HG03139 (cell line): ENCODE results near the gene SLC9A5.

ENCODE experiments used
- ATAC-seq: cut with Tn5 transposase; IDR thresholded peaks from one replicate; pipeline ENCODE4 v1.9.1; 2021; ENCODE audit not compliant: unreplicated experiment

SLC9A5 gene, protein sequence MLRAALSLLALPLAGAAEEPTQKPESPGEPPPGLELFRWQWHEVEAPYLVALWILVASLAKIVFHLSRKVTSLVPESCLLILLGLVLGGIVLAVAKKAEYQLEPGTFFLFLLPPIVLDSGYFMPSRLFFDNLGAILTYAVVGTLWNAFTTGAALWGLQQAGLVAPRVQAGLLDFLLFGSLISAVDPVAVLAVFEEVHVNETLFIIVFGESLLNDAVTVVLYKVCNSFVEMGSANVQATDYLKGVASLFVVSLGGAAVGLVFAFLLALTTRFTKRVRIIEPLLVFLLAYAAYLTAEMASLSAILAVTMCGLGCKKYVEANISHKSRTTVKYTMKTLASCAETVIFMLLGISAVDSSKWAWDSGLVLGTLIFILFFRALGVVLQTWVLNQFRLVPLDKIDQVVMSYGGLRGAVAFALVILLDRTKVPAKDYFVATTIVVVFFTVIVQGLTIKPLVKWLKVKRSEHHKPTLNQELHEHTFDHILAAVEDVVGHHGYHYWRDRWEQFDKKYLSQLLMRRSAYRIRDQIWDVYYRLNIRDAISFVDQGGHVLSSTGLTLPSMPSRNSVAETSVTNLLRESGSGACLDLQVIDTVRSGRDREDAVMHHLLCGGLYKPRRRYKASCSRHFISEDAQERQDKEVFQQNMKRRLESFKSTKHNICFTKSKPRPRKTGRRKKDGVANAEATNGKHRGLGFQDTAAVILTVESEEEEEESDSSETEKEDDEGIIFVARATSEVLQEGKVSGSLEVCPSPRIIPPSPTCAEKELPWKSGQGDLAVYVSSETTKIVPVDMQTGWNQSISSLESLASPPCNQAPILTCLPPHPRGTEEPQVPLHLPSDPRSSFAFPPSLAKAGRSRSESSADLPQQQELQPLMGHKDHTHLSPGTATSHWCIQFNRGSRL

DNA sequence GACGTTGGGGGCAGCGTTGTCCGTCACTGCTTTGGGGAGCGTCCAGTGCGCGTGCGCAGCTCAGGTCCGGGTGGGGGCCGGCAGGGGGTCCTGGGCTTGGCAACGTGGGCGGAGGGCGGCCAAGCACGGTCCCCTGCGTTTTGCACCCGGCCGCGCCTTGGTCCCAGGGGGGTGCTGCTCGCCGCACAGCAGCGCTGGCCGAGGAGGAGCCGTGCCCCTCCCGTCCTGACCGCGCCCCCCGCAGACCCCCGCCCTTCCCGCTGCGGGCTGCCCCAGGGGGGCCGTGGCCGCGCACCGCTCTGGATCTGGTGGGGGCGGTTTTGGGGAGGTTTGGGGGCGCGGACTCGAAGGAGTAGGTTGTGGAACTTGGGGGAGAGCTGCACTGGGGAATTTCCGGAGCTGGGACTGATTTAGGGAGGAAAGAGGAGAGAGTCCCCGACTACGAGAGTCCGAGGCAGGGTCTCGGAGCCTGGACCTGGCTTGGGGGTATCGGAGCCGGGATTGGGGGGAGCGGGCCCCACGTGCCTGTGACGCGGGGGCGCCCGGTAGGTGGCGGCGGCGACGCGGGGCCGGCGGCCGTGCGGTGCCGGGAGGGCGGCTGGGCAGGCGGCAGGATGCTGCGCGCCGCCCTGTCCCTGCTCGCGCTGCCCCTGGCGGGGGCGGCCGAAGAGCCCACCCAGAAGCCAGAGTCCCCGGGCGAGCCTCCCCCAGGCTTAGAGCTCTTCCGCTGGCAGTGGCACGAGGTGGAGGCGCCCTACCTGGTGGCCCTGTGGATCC is at the start of gene SLC9A5:
Gene SLC9A5, plus strand, starts transcription at position 579 of the 777 bp plus-strand sequence. Its CDS starts 36 bp downstream, at position 615.
- ATAC-seq = no peak

DNA sequence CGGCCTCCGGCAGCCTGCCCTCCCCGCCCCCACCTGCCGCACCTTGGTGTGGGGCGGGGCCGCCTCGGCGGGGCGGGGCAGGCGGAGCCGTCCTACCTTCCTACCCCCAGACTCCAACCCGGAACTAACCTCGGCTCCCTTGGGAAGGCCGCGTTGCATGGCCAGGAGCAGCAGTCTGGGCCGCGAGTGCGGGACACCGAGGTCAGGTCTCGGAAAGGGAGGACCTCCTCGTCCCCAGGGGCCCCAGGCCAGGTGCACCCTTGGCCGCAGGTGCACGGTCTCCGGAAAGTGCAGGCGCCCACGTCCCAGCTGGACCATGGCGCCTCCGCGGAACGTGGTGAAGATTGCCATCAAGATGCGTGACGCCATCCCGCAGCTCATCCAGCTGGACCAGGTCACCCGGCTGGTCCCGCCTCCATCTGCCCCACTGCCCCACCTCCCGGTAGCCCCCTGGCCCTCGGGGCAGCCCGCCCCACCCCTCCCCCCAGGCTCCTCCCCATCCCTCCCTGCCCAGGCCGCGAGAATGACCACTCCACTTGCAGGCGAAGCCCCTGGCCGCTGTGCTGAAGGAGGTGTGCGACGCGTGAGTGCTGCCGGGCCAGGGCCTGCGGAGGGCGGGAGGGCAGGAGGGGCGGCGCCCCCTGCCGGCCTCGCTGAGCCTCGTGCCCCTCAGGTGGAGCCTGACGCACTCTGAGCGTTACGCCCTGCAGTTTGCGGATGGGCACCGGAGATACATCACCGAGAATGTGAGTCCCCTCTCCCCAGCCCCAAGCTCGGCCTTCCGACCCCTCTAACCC is 49.6 kb upstream of the SLC9A5 start, which contains the start of gene ELMO3:
Gene ELMO3, plus strand, starts transcription at position 121 of the 797 bp plus-strand sequence. Its CDS starts 196 bp downstream, at position 317.
- ATAC-seq = no peak

DNA sequence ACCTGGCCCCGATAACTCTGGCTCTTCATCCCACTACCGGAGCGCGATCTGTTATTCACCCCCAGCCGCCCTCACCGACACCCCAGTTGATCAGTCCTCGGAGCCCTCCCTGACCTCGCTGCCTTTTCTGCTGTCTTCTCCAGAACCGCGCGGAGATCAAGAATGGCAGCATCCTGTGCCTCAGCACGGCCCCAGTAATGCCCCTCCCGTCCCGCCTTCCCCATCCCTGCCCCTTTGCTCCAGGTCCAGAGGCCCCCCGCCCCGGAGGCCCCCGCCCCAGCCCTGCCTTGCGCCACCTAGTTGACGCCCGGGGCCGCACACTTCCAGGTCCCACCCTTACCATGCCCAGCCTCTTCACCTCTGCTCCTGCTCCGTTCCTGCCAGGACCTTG is 49.0 kb upstream of the SLC9A5 start:
- no peak for ATAC-seq

DNA sequence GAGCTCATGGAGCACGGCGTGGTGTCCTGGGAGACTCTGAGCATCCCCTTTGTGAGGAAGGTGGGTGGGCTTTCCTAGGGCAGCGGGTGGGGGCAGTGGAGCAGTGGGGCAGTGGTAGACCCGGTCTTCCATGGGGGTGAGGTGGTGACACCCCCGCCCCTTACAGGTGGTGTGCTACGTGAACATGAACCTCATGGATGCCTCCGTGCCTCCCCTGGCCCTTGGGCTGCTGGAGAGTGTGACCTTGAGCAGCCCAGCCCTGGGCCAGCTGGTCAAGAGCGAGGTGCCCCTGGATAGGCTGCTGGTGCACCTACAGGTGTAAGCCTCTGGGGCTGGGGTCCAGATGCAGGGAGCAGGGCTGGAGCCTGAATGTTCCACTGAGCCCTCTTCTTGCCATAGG is 48.3 kb upstream of the SLC9A5 start:
- ATAC-seq = no peak

DNA sequence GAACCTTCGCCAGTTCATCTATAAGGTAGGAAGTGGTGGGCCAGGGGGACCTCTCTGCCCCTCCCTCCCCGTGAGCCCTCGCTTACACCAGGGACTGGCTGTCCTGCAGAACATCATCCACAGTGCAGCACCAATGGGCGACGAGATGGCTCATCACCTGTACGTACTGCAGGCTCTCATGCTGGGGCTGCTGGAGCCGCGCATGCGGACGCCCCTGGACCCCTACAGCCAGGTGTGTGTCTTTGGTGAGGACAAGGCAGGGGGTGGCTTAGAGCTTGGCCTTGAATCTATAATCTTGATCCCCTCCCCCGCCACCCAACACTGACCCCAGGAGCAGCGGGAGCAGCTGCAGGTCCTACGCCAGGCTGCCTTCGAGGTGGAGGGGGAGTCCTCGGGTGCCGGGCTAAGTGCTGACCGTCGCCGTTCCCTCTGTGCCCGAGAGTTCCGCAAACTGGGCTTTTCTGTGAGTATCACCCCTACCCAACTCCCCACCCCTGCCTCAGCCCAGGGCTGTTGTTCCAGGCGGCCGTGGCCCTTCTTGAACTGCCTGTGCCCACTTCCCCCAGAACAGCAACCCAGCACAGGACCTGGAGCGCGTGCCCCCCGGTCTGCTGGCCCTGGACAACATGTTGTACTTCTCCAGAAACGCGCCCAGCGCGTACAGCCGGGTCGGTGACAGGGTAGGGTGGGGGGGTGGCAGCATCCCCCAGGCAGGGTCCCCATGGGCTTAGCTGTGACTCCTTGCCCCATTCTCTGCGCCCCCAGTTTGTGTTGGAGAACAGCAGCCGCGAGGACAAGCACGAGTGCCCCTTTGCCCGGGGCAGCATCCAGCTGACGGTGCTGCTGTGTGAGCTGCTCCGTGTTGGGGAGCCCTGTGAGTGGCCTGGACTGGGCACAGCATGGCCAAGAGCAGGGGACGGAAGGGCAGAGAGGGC is 47.1 kb upstream of the SLC9A5 start:
- ATAC-seq = no peak

DNA sequence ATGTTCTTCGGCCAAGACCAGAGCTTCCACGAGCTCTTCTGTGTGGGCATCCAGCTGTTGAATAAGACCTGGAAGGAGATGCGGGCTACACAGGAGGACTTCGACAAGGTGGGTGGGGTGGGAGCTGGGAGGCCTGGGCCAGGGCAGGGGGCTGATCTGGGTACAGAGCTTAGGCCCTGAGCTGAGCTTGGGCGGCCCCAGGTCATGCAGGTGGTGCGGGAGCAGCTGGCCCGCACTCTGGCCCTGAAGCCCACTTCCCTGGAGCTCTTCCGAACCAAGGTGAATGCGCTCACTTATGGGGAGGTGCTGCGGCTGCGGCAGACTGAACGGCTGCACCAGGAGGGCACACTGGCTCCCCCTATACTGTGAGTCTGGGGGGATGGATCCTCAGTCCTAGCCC is 46.4 kb upstream of the SLC9A5 start:
- no peak for ATAC-seq

DNA sequence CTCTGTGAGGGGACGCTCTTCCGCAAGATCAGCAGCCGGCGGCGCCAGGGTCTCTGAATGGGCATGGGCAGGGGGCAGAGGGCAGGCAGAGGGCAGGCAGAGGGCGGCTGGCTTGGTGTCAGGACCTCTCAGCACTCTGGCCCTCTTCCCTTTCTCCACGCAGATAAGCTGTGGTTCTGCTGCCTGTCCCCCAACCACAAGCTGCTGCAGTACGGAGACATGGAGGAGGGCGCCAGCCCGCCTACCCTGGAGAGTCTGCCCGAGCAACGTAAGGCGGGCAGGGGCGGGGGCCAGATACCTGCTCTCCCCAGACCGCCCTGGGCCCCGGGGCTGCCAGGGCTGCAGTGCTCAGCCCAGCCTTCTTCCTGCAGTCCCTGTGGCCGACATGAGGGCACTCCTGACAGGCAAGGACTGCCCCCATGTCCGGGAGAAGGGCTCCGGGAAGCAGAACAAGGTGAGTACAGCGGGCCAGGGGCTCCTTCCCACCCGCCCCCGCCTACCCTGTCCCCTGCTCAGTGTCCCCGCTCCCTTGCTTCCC is 45.8 kb upstream of the SLC9A5 start:
- no peak for ATAC-seq

DNA sequence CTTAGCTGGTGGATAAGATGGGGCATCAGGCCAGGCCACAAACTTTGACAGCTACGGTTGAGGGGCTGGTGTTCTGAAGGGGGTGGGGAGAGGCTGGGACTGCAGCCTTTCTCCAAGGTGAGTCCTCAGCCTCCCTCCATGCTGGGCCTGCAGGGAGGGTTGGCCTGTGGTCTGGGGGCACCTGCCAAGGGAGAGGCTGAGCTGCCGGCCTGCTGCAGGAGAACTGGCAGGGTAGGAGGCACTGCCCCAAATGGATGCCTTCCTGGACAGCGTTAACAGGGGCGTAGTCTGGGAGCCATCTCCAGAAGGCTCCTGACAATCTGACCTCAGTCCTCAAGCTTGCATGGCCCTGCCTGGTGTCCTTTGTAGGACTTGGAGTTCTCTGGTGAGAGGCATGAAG is 44.7 kb upstream of the SLC9A5 start:
- ATAC-seq = no peak

DNA sequence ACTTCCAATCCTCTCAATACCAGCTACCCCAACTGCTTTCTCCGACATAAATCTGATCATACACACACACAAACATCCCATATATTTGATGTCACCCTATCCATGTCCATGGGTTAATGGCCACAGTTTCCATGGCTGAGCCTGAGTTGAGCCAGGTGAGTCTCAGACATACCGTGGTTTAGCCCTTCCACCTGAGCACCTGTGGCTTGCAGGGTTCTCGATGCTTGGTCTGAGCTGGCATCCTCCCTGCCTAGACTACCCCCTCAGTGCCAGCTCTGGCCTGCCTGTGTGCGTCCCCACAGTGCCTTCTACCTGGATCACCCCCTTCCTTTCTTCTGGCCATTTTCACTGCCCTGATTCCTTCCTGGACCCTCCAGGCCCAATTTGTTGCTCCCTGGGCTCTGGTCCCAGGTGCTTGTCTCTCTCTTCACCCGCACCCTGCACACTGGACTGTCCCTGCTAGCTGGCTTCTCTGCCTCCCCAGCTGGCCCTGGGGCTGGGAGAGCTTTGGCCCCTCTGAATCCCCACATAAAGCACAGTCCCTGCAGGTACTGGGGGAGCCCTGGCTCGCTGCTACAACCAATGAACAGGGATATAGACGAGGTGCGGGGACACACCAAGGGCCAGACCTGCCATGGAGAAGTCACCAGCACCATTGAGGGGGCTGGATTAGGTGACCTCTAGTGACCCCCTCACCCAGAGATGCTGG is 42.5 kb upstream of the SLC9A5 start:
- ATAC-seq = no peak

DNA sequence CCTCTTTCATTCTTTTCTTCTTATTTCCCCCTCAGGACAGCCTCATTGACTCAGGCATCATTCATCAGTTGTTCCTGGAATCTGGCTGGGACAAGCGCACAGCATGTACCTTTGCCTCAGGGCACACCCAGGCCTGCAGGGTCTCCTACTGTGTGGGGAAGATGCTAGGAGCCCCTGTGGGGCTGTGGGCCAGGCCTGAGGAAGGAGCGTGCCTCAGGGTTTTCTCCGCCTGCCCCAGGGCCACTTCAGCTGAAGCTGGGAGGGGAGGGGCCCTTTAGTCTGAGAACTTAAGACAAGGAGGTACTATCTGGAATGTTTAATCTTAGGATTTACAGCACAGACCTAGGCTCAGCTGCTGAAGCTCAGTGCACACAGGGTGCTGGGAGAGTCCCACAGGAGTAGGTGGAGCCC is 41.9 kb upstream of the SLC9A5 start:
- no peak for ATAC-seq

DNA sequence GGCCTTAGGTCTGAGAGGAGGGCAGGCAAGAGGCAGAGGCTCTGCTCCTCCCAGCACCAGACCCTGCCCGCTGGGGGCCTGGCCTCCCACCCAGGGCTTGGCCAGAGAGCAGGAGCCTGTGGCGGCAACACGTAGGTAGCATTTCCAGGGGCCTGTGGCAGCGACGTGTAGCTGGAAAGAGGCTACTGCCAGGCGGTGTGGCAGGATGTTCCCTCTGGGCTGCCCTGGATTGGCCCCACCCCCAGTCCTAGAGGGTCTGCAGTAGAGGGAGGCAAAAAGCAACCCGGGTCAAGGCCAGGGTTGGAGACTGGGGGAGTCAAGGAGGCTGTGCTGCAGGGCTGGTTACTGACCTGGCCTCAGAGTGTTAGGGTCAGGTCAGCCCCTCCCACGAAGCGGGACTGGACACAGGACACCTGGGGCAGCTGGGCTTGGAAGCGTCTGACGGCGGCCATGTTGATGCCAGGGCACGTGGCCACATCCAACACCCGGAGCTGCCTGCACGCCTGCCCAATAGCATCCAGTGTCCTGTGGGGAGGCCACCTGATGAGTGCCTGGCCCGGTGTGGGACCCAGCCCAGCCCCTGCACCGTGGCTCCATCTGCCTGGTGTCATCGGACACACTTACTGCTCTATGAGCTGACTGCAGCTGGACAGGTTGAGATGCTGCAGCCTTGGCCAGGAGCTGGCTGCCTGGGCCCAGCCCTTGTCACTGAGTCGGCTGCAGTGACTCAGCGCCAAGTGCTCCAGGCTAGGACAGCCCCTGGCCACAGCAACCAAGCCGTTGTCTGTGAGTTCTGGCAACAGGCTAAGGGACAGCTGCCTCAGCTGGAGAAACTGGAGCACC is 41.3 kb upstream of the SLC9A5 start:
- no peak for ATAC-seq

DNA sequence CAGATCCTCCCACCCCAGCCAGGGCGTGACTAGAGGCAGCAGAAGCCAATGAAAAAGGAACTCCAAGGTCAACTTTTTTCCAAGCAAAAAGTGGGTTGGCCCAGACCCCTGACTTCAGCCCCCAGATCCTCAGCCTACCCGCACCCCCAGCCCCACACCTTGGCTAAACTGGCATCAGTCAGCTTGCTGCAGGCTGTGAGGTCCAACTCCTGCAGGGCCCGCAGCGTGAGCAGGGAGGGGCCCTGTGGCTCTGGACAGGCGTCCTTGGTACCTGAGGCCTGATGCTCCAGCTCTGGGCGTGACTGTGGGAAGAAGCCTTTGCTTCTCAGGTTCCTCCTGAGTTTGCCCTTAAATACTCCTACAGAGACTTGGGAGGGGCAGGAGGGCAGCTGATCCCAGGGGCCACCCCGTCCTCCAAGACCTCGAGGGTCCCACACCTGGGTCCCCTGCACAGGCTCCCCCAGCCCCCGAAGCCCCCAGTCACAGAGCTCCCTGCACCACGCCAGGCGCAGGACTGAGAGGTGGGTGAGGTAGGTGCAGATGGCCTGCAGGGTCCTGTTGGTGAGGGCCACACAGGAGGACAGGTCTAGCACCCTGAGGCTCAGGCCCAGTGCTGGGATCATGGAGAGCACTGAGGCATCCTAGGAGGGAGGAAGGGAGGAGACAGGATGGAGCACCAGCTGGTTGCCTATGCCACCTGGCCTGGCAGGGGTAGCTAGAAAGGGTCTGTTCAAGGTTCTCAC is 40.5 kb upstream of the SLC9A5 start:
- no peak for ATAC-seq

DNA sequence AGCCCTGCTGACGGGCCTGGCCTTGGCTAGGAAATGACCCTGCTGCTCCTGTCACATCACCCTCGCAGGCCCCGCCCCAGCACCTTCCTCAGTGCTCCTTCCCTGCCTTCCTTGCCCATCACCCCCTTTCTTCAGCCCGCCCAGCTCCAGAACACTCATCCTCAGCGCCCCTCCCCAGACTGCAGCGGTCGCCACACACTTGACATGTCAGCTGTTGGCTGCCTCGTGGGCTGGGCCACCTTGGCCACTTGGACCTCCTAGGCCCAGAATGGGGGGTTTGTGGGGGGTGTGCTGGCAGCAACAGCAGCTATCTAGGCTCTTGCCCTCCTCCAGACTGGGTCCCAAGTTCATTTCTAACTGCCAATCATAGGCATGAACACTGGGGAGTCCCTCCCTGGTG is 39.2 kb upstream of the SLC9A5 start:
- ATAC-seq = no peak

DNA sequence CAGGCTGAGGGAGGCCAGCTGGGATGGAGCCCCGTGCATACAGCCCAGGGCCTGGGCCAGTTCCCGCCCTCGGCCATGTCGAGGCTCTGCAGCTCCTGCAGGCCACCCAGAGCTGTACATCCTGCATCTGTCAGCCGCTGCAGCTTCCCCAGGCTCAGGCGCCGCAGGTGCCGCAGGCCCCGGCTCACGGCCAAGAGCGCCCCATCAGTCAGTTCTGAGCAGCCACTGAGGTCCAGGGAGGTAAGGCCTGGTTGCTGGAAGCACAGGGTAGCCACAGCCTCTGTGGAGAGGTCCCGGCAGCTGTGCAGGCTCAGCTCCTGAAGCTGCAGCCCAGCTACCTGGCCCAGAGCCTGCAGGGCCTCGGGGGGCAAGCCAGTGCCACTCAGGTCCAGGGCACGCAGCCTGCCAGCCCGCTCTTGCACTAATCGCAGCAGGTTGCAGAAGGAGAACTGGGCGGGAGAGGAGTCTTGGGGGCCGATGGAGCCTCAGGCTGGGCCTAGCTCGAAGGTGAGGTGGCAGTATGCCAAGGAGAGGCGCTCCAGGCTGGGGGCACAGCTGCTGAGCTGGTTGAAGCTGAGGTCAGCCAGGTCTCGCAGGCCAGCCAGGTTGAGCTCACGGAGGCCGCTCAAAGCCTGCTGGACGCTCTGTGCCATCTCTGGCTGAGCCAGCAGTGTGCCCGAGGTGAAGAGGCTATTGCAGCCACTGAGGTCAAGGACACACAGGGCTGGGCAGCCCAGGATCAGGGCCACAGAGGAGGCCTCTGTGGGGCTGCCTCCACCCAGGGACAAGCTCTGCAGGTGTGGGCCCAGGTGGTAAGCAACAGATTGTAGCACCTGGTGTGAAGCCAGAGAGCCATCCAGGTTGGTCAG is 38.5 kb upstream of the SLC9A5 start:
- no peak for ATAC-seq

DNA sequence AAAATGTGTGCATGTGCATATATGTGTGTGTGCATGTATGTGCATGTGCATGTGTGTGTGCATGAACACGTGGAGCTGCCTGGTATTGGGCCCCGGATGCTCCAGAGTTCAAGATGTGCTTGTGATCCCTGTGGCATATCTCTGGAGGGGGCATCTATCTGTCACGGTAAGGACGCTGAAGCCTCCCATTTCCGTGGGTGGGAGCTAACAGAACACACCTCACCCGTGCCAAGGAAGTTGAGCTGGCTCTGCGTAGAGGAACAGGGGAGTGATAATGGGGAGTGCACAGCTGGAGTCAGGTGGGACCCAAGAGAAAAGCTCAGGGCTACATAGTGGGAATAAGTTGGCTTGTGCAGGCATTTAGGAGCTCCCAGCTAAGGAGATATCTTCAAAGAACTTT is 37.1 kb upstream of the SLC9A5 start:
- no peak for ATAC-seq

DNA sequence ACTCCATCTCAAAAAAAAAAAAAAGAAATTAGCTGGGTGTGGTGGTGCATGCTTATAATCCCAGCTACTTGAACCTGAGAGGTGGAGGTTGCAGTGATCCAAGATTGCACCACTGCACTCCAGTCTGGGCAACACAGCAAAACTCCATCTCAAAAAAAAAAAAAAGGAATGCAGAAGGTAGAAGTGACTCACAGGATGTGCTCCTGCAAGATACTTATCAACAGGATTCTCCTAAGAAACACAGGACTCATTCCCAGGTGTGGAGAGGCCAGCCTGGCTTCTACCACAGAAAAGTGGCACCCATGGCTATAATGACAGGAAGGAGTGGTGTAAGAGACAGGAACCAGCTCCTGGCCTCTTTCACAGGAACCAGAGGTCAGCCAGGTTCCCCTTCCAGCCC is 36.0 kb upstream of the SLC9A5 start:
- ATAC-seq = no peak
